HPDE6-E6E7 (cell line): Measurements from ENCODE around the gene HAPLN3.

Source experiments
- DNase-seq: peaks from one replicate; pipeline ENCODE4 v3.0.0; 2011; ENCODE audit warnings: missing footprints; ENCODE audit errors: extremely low spot score

The HAPLN3 gene

DNA sequence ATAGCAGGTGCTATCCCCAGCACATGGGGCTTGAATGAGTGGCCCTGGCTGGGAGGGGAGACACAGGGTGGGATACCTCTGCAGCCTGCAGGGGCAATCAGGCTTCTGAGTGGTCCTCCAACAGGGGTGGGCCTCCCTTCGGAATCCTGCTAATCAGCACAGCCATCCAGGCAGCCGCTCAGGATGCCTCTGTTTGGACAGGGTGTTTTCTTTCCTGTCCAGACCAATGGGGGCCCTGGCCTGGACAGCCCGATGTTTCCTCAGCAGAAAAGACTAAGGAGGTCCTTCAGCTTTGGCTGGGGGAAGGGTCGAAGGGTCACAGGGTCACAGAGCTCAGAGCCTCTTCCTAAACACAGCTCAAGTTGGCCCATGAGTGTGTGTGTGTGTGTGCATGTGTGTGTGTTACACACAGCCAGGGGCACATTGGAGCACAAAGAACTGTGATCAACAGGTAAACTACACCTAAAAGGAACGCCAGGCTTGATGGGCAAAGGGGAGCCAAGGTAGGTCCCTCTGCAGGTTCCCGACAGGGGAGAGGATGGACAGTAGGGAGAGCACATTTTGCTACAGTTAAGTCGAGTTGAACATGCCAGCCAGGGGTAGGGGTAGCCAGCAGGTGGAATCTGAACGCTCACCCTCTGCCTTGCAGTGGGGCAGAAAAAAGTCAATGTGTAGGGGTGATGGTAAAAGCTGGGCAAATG, 1.1 kb upstream of the HAPLN3 start:
- no peak for DNase-seq

- DNase-seq, result peak; percentile 72
These were observed 961 bp downstream of the HAPLN3 start for GRCh38 chr15:88894348-88894818.

DNA sequence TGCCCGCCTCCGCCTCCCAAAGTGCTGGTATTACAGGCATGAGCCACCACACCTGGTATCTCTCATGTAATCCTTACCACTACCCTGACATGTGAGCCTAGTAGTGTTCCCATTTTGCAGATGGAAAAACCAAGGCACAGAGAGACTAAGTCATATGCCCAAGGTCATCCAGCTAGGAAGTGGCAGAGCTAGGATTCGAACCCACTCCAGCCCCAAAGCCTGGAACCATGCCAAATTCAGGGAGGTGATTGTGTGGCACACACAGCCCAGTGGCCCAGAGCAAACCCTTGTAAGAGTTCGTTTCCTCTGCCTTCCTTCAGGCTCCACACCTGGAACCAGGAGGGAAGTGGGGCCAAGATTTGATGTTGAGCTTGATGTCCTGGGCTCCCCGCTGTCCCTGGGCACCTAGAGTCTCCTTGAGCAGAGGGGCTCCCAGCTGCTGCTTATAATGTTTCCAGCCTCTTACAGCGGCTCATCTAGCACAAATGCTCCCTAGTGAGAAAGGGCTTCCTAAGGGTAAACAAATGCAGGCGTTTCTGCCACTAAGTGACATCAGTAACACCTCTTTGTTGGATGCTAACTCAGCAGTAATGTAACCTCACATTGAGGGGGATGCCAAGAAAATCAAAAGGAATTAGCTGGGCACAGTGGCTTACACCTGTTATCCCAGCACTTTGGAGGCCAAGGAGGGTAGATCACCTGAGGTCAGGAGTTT, 3.6 kb downstream of the HAPLN3 start:
- DNase-seq, result no peak

DNA sequence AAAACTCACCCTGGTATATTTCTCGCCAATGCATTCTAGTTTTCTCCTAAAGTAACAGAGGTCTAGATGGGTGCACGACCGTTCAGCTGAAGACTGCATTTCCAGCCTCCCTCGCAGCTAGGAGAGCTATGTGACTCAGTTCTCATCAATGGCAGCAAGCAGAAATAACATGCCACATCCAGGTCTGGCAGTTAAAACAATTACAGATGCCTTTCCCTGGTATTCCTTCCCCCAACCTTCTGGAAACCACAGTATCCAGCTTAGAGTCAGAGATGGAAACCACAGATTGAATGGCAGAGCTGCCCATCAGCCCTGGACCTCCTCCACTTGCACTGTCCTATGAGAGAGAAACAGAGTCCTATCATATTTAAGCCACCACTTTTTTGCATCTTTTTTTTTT, 4.8 kb downstream of the HAPLN3 start:
- no peak for DNase-seq

GRCh38 chr15:88888719-88889118, 6.6 kb downstream of the HAPLN3 start:
- DNase-seq, result no peak

DNA sequence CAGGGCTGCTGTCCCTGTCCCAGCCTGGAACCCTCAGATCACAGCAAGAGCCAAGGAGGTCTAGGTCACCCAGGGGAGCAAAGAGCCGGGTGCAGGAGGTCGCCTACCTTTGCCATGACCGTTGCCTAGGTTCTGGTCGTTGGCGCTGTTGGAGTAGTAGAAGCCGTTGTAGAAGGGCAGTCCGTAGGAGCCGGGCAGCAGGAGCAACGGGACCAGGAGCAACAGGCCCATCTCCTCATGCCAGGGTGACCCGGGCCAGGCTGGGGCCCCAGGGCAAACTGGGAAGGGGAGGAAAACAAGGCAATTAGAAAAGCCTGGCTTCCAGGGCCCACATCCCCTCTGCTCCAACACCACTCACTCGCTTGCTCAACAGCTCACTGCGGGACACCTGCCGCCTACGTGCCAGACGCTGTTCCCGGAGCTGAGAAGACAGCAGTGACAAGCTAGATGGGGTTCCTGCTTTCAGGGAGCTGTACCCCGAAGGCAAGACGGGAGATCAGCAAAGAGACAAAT, 8.2 kb downstream of the HAPLN3 start:
- no peak for DNase-seq

- no peak for DNase-seq
These were observed 12.6 kb downstream of the HAPLN3 start for GRCh38 chr15:88882785-88883184.

DNA sequence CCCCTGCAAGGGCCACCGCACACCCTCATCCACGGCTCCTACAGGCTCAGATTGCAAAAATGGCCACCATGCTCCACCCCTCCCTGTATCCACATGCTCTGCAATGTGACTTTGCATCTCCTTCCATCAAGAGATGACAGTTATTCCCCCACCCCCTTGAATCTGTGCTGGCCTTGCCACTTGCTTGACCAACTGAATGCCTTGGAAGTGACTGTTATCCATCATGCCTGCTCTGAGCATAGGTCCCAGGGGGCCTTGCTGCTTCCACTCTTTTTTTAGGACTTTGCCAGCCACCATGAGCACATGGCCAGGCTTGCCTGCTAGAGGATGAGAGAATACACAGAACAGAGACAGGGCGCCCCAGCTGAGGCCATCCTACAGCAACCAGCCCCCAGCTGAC, 13.6 kb downstream of the HAPLN3 start:
- no peak for DNase-seq

- DNase-seq, result no peak
These were observed 14.2 kb downstream of the HAPLN3 start for GRCh38 chr15:88880944-88881740.

GRCh38 chr15:88878720-88879184, 16.6 kb downstream of the HAPLN3 start:
- peak; percentile 49 for DNase-seq

GRCh38 chr15:88877906-88878305, 17.4 kb downstream of the HAPLN3 start:
- DNase-seq, result no peak

GRCh38 chr15:88877415-88877814, 17.9 kb downstream of the HAPLN3 start:
- no peak for DNase-seq

GRCh38 chr15:88876573-88876972, 18.8 kb downstream of the HAPLN3 start:
- DNase-seq, result no peak

DNA sequence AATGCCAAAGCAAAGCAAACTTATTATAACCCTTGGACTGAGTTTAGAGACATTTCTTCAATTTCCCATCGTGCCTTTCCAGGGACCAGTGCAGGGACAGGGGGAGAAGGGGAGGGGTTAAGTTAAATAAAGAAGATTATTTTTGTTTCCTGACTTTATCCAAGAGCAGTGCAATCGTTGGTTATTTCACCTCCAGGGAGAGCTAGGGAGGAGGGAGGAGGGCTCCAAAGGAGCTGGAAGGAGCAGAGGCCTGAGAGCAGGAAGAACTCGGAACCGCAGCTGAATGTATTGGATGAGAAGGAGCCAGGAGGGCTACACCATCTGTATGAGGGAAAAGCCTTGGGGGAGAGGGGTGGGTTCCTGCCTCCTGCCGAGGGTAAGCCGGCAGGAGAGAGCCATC, 20.7 kb downstream of the HAPLN3 start:
- DNase-seq, result no peak

GRCh38 chr15:88874275-88874674, 21.1 kb downstream of the HAPLN3 start:
- DNase-seq, result no peak

- DNase-seq, result no peak
These were observed 21.6 kb downstream of the HAPLN3 start for GRCh38 chr15:88873786-88874185.

DNA sequence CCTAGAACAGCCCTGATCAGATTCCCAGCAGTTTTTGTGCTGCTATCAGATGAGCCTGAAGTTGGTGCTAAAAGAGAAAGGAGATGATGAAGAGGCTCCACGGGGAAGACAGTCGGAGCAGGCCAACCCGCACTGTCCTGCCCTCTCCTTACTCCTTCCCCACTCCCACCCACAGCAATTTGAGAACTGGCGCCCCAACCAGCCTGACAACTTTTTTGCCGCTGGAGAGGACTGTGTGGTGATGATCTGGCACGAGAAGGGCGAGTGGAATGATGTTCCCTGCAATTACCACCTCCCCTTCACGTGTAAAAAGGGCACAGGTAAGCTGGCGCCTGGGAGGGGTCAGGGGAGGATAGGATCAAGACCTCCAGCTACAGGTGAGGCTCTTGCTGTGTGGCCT, 22.6 kb downstream of the HAPLN3 start:
- DNase-seq, result no peak

- no peak for DNase-seq
These were observed 23.2 kb downstream of the HAPLN3 start for GRCh38 chr15:88872106-88872505.

- DNase-seq, result no peak
These were observed 24.0 kb downstream of the HAPLN3 start for GRCh38 chr15:88871313-88871712.

- DNase-seq, result no peak
These were observed 29.0 kb downstream of the HAPLN3 start for GRCh38 chr15:88866295-88866881.

DNA sequence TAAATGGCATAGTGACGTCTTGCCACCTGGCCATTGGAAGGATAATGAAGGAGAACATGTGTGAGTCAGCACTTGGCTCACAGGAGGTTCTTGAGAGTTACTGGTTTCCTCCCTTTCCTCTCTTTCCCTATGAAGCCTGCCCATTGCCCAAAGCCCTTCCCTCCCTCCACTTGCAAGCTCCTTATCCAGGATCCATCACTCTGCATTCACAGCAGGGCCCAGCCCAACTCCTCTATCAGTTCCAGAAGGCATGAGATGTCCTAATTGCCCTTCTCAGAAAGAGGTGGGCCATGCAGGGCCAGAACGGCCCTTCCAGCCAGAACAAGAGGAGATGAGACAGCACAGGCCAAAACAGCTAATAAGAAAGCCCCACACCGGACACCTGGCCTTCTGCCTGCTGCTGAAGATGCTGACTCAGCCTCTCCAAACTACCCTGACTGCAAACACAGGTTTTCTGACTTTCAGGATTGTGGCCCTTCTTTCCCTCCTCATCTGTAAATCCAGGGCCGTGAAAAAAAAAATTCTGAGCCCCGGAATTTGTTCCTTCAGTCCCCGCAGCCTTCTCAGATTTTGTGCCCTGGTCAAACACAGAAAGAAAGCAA, 29.7 kb downstream of the HAPLN3 start:
- DNase-seq, result no peak
